COLO829 (cell line): ENCODE measurements around the gene SH3BGRL2.
"Not testable (repeated sequence)": the region's sequence is repeated elsewhere in the genome, so short reads cannot be mapped to it uniquely, and the experiment has no call there.

Source experiments
- DNase-seq: peaks from one replicate; pipeline ENCODE4 v3.0.0; 2012; ENCODE audit warnings: low spot score

Gene SH3BGRL2

GRCh38 chr6:79614326-79615305 lies 16.5 kb upstream of the SH3BGRL2 start:
- no peak for DNase-seq

GRCh38 chr6:79617518-79617941 lies 13.6 kb upstream of the SH3BGRL2 start:
- DNase-seq: no peak

DNA sequence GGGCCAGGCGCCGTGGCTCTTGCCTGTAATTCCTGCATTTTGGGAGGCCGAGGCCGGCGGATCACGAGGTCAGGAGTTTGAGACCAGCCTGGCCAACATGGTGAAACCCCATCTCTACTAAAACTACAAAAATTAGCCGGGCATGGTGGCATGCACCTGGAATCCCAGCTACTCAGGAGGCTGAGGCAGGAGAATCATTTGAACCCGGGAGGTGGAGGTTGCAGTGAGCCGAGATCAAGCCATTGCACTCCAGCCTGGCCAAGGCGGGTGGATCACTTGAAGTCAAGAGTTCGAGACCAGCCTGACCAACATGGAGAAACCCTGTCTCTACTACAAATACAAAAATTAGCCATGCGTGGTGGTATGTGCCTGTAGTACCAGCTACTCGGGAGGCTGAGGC lies 12.7 kb upstream of the SH3BGRL2 start:
- DNase-seq: not testable (repeated sequence)

- no peak for DNase-seq
Observed at GRCh38 chr6:79621579-79621978, 9.6 kb upstream of the SH3BGRL2 start.

- DNase-seq: no peak
Observed at GRCh38 chr6:79622364-79622763, 8.8 kb upstream of the SH3BGRL2 start.

DNA sequence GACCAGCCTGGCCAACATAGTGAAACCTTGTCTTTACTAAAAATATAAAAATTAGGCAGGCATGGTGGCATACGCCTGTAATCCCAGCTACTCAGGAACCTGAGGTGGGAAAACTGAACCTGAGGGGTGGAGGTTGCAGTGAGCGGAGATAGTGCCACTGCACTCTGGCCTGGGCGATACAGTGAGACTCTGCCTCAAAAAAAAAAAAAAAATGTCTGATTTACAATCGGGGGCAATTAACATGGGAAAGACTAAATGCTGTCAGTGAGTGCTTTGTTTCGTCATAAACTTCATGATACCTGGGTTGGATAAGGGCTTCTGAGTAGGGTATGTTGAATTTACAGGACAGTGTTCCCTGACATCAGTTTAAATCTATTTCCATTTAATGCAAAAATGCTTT lies 8.0 kb upstream of the SH3BGRL2 start:
- DNase-seq: no peak

DNA sequence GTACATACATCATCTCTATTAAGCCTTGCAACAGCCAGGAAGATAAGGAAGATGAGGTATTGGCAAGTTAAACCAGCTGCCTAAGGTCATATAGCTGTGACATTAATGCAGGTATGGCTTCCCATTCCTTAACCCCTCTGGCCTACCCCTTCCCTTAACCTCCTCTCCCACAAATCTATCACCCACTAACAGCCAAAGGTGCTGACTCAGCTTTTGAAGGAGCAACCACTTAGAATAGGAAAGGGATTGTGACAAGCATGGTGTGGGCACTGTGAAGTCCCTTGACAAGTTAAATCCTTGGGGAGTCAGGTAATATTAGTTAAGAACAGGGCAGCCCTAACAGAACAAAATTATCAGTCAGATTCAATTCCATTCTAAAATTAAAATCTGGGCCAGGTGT lies 5.4 kb upstream of the SH3BGRL2 start:
- DNase-seq: no peak

DNA sequence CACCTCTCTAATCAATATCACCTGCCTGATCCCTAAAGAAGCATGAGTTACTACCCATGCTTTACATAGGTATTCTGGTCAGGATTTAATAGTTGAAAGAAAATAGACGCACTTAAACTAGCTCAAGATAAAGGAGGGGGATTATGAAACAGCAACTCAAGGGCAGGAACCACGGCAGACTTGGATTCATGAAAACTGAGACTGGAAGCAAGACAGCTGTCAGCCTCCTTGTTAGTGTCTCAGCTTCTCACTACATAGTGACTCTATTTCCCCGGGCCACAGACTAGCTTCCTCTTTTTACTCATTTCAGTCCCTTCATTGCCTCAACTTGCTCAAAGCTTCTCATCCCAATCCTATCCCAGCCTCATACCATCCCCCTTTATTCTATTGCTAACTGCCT lies 4.3 kb upstream of the SH3BGRL2 start:
- DNase-seq: no peak

DNA sequence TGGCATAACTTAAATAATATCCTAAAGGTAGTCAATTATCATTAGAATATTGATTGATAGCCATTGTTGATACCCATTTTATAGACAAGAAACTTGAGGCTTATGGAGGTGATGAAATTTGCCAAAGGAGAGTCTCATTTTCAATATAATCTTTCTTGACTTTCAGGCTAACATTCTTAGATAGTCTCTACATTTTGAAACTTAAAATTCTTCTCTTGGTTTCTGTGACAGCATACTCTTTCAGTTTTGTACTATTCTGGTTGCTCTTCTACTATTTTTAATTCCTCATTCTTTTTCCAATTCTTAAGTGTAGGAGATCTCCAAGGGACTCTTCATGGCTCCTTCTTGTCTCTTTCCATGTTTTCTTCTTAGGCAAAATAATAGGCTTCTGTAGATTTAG lies 3.7 kb upstream of the SH3BGRL2 start:
- no peak for DNase-seq

DNA sequence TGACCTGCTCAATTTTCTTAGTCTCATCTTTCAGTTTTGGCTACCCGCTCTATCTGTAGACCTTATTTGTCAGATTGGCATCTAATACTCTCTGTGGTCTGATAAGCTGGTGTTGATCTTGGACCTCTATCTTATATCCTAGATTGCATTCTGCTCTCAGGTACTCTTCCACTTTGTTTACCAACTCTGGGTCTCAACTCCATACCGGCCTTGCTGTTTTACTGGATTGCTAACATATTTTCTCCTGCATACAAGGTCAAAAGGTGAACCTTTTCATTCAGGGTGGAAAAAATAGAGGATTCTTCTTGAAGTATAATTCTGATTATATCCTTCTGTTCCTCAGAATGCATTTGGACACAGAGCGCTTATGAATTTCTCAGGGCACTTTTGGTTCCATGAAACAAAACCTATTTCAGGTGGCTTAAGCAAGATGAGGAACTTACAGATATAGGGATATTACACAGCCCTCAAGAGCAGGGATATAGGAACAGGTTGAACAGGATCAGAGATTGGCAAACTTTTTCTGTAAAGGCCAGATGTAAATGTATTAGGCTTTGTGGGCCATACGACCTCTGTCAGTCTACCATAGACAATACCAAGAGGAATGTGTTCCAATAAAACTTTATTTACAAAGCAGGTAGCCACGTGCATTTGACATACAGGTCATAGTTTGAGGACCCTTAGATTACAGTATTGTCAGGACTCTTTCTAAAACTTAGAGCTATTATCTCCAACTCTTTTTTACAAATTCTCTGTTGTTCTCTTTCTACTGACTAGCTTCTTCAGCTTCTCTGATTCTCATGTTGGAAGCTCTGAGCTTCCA lies 2.5 kb upstream of the SH3BGRL2 start:
- DNase-seq: no peak

DNA sequence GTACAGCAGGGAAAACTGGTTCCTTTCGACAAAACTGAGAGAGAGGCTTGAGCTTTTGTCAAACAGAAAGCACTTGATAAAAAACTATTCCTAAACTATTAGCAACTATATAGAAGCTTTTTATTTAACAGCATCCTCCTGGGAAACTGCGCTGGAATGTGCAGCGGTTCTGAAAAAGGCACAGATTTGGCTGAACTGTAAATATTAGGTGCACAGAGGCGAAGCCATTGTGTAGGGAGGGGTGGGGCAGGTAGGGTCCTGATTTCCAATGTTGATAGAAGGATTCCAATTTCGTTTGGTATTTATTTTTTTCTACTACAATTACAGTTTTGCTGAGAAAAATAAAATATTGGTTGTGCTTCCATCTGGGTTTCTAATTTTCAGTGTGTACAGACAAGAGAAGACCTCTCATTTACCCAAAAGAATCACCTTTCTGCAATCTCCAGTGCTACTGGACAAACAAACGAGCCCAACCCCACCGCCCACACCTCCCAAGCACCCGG lies 698 bp upstream of the SH3BGRL2 start:
- no peak for DNase-seq

DNA sequence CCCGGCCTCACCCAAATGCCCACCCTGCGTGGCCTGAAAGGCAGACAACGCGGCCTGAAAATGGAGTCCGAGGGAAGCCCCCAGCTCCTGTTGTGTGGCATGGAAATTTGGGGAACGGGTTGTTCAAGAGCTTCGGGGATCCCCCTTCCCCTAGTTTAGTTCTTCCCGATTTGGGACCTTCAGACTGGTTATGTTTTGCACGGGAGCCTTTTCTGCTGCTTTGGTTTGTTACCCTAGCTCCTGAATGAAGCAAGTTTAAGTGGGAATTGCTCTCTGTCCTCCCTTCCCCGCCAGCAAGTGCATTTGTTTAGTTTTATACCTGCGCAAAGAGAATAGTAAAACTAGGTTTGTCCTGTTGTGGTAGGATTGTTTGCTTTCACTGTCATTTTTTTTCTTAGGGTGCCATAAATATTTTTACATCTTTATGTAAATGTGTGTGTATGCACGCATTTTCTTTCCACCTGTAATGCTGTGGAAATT lies 604 bp downstream of the SH3BGRL2 start:
- DNase-seq: no peak

DNA sequence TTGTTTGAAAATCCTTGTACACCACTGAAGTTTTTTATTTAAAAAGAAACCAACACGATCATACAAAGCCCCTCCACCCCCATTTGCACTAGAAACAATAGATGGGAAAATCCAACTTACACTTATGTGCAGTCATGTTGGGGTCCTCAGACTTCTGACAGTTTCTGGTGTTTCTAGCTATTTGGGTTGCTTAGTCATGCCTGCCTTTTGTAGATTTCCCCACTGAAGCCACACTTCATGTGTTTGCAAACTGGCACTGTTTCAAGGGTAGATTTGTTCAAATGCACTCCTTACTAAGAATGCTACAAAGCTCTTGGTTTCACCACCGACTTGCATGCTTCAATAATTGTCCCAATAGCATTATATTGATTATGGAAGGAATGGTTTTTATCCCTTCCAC lies 1.5 kb downstream of the SH3BGRL2 start:
- DNase-seq: no peak

DNA sequence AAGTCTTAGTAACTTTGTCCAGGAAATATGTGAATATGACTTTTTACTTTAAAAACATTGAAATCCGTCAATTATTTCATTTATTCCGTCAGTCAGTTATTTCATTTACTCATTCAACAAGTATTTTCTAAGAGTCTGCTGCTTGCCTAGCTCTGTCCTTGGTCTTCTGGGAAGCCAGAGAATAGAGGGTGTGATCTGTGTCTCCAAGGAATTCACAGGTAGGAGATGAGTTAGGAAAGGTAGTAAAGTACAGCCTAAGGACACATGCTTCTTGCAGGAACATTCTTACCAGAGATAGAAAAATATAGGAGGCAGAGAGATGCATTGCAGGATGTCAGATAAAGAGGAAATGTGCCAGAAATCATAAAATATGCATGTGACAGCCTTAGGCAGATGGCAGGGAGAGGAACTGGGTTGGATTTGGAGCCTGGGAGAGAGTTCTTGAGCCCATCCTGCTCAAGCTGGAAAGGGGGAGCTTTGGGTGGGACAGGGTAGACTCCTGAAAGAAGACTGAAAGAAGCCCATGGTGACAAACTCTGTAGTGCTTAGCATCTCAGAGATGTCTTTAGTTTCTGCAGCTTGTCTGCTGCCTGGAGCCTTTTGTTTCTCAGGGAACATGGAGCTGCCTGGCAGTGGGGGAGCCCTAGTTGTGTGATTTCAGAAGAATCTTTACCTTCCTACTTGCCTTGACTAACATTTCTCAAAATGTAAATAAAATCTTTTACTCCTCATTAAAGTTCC lies 3.5 kb downstream of the SH3BGRL2 start:
- DNase-seq: no peak

- DNase-seq: peak; percentile 70
Observed at GRCh38 chr6:79635232-79635543, 4.1 kb downstream of the SH3BGRL2 start.

DNA sequence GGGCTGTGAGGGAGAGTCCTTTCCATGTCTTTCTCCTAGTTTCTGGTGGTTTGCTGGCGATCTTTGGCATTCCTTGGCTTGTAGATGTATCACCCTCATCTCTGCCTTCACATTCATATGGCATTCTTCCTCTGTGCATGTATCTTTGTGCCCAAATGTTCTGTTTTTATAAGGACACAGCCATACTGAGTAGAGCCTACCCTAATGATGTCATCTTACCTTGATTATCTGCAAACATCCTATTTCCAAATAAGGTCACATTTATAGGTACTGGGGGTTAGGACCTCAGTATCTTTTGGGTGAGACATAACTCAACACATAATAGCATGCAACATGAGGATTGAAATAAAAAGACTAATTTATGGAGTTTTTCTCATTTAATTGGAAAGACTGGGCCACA lies 5.5 kb downstream of the SH3BGRL2 start:
- no peak for DNase-seq

DNA sequence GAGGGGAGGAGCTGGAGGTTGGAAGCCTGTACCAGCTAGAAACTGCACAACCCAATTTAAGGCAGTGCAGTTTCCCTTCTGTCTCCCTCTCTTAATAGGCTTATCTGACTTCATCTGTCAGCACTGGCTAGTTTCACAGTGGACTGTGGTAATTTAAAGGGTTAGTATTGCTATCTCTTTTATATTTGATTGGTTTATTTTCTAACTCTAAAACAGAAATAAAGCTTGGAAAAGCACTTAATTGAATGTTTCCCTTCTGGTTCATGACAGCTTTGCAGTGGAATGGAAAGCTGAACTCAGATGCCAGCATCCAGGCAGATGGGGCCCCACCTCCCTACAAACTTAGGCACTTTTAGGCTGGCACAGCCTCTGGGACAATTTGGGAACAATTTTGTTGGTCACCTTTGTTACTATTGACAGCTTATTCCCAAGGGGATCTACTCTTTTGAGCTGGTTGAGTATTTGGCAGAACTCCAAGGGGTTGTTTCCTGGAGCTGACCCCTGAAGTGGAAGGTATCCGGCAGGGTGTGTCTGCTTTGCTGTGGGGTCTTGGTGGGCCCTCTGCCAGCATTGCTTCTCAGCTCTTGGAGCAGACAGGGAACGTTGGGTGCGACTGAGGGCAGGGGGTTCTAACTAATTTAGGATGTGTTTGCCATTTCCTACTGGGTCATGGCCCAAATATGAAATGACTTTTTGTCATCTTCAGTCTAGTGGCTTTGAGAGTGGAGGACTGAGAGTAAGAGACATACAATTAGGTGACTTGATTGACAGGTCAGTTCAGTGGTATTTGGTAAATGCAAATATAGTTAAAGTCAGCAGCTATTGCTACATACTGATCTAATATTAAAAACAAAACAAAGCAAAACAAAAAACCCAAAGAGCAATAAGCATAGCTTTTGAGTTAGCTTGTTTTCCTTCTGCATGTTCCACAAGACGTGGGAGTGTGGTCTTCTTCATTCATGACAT lies 9.3 kb downstream of the SH3BGRL2 start:
- no peak for DNase-seq

- DNase-seq: no peak
Observed at GRCh38 chr6:79646006-79646405, 14.9 kb downstream of the SH3BGRL2 start.

GRCh38 chr6:79646561-79646960 lies 15.4 kb downstream of the SH3BGRL2 start:
- DNase-seq: no peak

- no peak for DNase-seq
Observed at GRCh38 chr6:79647741-79648140, 16.6 kb downstream of the SH3BGRL2 start.

DNA sequence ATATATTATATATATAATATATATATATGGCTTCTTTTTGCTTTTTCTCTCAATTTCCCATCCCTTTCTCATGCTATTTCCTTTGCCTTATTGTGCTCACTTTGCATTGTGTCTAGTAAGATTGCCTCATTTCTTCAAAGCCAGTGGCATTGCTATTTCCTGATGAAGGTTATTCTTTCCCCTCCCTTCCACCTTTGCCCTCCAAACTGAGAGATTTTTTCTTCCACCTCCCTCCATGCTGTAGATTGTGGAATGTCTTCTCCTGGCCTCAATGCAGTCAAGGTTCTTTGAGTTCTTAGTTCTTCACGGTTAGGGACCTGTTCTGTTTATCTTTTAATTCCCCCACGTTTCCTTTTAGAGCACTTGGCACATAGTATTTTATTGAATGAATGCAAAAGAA lies 17.2 kb downstream of the SH3BGRL2 start:
- no peak for DNase-seq
